HG02973 (cell line): ENCODE results near the gene ZNF292.
A peak's percentile ranks its signal among the peaks of the same experiment; 100 is the strongest.
"Not testable (repeated sequence)": the region's sequence is repeated elsewhere in the genome, so short reads cannot be mapped to it uniquely, and the experiment has no call there.

Source experiments
- ATAC-seq: cut with Tn5 transposase; IDR thresholded peaks from one replicate; pipeline ENCODE4 v1.9.1; 2021; ENCODE audit warnings: moderate library complexity; ENCODE audit not compliant: unreplicated experiment

The ZNF292 gene

DNA sequence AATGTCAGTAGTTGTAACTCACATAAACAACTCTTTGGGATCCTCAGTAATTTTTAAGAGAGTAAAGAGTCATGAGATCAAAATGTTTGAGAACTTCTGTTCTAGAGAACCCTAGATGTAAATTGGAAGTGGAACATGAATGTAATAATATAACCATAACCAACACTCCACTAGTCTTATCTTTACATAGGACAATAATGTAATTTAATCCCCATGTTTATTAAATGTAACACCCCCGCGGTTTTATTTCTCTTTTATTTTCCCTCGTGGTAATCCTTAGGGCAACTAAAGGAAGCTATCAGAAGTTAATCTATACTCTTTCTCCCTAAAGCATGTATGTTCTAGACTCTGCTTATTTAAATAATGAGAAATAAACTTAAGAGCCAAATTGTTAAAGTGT, 54.4 kb downstream of the ZNF292 start:
- ATAC-seq, result no peak

DNA sequence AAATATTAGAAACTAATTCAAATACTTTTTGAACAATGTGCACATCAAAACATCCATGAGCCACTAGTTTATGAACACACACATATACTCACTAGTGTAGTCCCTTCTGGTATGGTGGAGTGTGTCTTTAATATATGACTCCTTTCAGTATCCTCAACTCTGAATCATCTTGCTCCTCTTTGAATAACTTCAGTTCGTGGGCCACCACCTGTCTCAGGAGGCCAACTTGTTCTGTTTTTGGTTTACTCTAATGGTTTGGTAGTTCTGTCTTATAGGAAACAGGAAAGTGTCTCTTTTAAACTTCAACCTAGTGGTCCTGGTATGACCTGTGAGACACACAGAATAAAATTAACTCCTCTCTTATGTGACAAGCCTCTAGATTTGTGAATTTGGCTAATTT, 55.6 kb downstream of the ZNF292 start:
- ATAC-seq, result peak; percentile 97

DNA sequence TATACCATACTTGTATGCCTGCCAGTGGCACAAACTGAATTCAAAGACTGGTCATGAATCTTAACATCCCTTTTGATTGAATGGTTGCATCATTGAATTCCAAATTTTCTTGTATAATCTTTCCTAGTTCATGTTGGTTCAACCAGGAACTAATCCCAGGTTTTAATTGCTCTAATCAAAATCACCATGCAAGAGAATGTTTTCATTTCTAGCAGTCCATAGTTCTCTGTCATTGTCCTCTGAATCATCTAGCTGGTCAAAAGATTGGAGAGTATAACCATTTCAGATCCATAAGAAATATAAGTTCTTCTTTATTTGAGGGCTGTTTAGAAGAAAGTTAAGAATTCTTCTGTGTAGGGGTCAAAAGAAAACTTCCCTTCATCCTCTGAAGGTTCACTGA, 57.2 kb downstream of the ZNF292 start:
- ATAC-seq, result no peak

DNA sequence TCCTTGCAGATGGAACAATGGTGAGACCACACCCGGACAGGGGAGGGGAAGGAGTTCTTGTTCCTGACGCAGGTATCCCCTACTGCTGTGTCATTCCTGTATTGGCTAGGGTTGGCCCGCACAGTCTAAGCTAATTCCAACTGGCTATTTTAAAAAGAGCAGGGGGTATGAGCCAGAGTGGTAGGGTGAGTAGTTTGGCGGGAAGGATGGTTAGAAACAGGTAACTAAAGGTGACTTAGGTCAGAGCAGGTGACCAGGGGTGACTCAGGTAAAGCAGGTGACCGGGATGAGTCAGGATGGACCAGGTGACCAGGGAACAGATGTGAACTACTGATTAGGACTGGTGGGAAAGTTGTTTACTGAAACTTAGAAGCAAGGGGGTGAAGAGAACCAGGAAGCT, 58.0 kb downstream of the ZNF292 start:
- ATAC-seq, result no peak

DNA sequence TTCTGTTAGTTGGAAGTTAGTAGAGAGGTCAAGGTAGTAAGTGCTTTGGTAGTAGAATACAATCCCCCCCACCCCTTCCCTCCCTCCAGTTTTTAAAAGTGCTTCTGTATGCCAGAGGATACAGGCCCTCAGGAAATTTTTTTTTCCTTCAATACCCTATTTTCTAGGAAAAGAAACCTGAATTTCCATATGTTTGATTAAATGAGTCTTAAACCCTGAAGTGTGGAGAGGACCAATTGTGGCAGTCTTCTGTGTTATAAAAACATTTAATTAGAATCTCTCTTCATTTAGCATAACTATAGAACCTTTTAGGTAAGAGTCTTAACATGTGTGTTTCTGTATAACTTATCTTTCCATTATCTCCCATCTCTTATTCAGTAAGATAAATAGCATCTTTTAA, 59.5 kb downstream of the ZNF292 start:
- ATAC-seq, result no peak

DNA sequence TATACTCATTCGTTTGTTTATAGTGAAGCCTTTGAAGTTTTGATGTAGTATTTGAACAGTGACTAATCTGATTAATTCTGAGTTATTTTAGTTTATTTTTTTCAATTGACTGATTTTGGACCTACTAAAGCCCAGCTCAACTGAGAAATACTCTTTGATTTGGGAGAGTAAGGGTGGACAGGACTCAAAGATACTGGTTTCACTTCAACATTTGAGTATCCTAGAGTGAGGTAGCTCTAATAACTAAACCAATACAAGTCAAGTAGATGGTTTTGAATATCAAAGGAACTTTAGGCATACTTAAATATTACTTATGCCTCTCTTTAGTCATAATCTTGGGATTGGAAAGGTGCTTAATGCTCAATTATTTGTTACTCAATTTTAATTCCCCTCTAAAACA, 65.6 kb downstream of the ZNF292 start:
- no peak for ATAC-seq

DNA sequence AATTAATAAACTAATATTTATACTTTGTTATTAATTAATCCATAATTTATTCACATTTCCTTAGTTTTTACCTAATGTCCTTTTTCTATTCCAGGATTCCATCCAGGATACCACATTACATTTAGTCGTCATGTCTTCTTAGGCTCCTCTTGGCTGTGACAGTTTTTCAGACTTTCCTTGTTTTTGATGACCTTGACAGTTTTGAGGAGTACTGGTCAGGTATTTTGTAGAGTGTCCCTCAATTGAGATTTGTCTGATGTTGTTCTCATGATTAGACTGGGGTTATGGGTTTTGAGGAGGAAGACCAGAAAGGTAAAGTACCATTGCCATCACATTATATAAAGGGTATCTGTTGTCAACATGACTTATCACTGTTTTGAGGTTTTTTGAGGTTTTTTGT, 67.3 kb downstream of the ZNF292 start:
- no peak for ATAC-seq

DNA sequence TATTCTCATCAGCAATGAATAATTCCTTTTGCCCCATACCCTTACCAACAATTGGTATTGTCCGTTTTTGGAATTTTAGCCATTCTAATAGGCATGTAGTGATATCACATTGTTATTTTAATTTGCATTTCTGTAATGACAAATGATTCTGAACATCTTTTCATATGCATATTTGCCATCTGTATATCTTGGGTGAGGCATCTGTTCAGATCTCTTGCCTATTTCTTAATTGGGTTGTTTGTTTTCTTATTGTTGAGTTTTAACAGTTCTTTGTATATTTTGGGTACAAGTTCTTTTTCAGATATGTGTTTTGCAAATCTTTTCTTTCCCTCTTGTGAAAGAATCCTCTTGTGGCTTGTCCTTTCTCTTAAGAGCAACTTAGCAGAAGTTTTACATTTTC, 69.6 kb downstream of the ZNF292 start:
- no peak for ATAC-seq

DNA sequence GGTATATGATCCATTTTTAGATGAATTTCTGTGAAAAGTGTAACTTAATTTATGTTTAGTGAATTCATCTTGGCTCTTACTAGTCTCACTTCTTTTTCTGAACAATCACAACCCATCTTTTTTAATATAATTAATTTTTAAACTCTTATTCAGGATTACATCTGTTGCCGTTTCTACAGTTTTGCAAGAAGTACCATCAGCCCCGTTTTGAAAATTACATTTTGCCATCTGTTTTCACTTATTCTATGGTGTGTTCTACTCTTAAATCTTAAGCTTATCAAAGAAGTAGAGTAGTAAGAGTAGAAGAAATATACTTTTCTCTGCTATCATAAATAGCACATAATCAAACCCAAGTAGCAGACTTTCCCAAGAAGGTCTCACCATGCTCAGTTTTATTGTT, 70.1 kb downstream of the ZNF292 start:
- ATAC-seq, result no peak

DNA sequence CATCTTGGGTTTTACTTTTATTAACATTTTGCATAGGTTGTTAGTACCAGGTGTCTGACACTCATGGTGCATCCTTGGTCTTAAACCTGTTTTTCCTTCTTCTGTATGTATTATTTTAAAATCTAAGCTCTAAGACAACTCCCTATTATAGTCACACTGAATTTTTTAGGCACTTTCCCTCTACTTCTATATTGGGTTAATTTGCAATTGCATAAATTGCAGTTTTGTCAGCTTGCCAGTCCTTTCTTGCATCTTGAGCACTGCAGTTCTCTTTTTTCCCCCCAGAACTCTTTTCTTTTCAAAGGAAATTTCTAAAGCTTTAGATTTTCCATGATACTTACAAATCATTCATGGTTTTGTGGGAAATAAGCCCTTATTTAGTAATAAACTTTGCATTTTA, 70.6 kb downstream of the ZNF292 start:
- ATAC-seq, result no peak

DNA sequence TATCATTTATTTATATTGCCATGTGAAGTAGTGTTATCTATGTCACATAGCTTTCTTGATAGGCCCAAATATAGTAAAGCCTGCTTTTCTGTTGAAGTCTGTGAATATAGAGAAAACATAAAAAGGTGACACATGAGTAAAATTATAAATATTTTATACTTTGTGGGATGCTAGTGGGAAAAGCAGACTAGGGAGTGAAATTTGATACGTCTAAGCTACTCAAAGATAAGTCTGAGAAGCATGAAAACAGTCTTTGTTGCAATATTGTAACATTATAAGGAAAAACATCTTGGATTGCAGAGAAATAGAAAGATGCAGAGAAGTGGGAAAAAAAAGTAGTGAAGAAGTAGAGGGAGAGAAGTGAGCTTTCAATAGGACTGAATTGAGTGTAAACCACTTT, 75.4 kb downstream of the ZNF292 start:
- ATAC-seq, result no peak

DNA sequence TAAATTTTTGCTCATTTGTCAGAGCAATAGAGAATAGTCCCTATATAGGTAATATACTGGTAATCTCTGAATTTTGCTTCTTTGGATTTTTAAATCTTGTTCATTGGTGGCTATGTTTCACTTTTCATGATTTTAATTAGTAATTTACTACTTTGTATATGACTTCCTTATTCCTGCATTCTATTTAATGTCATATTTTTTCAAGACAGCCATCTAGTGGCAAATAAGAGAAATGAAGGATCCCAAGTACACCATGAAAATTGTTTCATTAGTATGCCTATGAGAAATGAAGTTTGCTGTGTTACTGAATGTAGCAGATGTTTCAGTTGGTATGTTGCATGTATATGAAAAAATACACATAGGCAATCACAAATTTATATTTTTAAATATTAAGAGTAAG, 82.4 kb downstream of the ZNF292 start:
- ATAC-seq, result no peak

DNA sequence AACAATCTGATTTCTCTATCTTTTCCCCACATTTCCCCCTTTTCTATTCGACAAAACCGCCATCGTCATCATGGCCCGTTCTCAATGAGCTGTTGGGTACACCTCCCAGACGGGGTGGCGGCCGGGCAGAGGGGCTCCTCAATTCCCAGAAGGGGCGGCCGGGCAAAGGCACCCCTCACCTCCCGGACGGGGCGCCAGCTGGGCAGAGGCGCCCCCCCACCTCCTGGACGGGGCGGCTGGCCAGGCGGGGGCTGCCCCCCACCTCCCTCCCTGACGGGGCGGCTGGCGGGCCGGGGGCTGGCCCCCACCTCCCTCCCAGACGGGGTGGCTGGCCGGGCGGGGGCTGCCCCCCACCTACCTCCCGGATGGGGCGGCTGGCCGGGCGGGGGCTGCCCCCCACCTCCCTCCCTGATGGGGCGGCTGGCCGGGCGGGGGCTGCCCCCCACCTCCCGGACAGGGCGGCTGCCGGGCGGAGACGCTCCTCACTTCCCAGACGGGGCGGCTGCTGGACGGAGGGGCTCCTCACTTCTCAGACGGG, 83.8 kb downstream of the ZNF292 start:
- not testable (repeated sequence) for ATAC-seq

DNA sequence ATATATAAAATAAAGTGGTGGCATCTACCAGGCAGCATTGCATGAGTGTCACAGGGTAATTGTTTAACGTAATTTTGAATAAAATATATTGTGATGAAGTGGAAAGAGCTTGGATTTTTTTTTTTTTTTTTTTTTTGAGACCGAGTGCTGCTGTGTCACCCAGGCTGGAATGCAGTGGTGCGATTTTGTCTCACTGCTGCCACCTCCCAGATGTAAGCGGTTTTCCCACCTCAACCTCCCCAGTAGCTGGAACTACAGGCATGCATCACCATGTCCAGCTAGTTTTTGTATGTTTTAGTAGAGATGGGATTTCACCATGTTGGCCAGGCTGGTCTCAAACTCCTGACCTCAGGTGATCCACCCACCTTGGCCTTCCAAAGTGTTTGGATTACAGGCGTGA, 85.9 kb downstream of the ZNF292 start:
- ATAC-seq, result no peak

DNA sequence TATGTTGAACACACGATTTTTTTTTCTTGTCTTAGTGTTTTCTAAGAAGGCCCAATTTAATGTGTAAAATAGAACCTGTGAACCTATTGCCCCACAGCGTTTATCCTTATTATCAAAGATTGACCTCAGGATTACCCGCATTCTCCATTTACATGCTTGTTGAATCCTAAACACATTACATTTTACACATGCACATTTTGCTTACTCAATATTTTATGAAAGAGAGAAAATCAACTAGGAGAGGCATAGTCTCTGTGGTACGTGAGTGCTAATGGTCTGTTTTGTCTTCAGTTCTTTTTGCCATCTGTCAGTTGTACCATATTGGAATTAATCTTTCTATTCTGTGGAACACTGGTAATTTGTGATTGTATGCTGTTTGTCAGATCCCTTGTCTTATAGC, 86.9 kb downstream of the ZNF292 start:
- ATAC-seq, result no peak

DNA sequence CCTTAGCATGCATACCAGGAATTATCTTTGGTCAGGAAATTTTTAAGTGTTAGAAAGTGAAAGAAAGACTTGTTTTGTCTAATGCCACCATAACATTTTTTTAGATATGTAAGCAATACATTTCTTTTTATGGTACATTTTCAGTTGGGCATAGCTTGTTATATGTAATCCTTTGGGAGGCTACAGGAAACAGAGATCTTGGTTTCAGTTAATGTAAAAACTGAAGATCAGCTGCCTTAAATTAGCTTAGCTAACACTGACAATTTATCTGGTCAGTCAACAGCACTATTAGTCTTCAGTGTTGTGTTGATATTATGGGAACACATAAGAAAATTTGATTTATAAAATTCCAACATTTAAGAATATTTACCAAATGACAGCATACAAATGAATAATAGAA, 88.4 kb downstream of the ZNF292 start:
- ATAC-seq, result no peak

DNA sequence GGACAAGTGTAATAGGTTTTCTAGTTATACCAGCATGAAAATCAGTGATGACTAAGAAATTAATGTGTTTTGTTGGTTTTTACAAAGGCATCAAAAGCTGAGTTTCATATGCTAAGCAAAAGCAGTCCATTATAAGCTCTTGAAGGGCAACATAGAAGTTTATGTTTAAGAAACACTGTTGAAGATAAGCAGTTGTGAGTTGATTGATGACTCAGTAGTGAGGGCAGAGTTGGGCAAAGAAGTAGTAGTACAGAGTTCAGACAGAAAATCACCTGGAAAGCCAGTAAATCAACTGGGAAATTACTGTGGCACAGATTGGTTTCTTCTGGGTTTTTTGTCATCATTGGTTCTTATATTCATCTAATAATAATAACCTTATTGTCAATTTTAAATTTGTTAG, 89.0 kb downstream of the ZNF292 start:
- no peak for ATAC-seq

DNA sequence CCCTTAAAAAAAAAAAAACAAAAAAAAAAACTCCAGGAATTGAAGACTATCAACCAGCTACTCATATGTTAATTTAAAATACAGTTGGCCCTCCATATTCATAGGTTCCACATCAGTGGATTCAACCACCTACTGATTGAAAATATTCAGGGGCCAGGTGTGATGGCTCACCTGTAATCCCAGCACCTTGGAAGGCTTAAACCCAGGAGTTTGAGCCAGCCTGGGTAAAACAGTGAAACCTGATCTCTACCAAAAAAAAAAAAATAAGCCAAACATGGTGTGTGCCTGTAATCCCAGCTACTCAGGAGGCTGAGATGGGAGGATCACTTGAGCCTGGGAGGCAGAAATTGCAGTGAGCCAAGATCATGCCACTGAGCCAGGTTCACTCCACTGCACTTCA, 94.7 kb downstream of the ZNF292 start:
- ATAC-seq, result no peak

DNA sequence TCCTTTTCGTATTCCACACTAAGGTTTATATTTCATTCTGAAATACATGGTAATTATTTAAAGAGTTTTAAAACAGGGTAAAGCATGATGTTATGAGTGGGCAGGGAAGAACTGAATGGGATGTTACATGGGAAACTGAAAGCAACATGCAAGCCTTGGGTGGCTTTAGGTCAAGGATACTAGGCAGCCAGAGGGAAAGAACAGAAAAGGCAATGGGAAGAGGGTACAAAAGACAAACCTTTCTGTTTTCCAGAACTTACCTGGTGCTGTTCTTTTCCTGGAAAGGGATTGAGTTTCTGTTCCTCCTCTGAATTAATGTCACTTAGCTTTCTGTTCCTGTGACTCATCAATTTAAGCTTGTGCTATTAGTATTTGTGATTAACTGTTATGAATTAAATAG, 95.9 kb downstream of the ZNF292 start:
- no peak for ATAC-seq

DNA sequence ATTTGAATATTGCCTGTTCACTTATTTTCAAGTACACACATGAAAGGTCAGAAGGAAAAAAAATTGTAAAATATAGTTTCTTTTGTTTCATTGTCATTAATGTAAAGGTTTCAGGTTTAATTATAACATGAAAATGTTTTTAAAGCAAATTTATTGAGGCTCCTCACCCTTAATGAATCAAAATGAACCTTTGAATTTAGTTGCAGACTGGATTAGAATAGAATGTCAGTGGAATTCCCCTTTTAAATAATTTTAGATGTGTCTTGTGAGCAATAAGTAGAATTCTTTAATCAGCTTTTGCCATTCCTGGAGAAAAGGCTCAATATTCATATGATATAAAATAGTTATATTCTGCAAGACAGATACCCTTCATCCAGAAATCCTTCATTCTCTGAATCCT, 96.4 kb downstream of the ZNF292 start:
- no peak for ATAC-seq

DNA sequence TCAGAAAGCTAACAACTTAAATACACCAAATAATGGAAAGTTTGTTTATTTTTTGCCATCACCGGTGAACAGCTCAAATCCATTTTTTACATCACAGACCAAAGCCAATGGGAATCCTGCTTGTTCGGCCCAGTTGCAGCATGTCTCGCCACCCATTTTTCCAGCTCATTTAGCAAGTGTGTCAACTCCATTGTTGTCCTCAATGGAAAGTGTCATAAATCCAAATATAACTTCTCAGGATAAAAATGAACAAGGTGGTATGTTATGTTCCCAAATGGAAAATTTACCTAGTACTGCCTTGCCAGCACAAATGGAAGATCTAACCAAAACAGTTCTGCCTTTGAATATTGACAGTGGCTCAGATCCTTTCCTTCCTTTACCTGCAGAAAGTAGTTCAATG, 101.7 kb downstream of the ZNF292 start:
- ATAC-seq, result no peak

DNA sequence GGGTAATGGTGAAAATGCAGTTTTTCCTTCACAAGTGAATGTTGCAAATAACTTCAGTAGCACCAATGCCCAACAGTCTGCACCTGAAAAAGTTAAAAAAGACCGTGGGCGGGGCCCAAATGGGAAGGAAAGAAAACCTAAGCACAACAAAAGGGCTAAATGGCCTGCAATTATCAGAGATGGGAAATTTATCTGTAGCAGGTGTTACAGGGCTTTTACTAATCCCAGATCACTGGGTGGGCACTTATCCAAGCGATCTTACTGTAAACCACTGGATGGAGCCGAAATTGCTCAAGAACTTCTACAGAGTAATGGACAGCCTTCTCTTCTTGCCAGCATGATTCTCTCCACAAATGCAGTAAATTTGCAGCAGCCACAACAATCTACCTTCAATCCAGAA, 102.2 kb downstream of the ZNF292 start:
- ATAC-seq, result no peak

DNA sequence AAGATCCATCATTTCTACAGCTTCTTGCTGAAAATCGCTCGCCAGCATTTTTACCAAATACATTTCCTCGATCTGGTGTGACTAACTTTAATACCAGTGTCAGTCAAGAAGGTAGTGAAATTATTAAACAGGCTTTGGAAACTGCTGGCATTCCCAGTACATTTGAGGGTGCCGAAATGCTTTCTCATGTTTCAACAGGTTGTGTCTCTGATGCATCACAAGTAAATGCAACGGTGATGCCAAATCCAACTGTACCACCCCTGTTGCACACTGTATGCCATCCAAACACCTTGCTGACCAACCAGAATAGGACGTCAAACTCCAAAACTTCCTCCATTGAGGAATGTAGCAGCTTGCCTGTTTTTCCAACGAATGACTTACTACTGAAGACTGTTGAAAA, 102.6 kb downstream of the ZNF292 start:
- no peak for ATAC-seq

DNA sequence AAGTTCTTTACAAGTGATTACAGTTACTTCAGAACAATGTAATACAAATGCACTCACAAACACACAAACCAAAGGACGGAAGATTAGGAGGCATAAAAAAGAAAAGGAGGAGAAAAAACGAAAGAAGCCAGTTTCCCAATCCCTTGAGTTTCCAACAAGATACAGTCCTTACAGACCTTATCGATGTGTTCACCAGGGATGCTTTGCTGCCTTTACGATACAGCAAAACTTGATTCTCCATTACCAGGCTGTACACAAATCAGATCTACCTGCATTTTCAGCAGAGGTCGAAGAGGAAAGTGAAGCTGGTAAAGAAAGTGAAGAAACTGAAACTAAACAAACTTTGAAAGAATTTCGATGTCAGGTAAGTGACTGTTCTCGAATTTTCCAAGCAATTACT, 104.4 kb downstream of the ZNF292 start:
- no peak for ATAC-seq
